Spleen (tissue), 7 donors: ENCODE results near the gene GRIA1.

ENCODE experiments used
- POLR2A ChIP-seq, 3 donors: fragments of 450-650 bp; IDR thresholded peaks; one replicate each; pipeline ENCODE4 v1.5.1; 2017; ENCODE audit warnings: antibody characterized with exemption in 3 of 3, mild to moderate bottlenecking in 1 of 3
- TF ChIP-seq, protein P1 (sequence below), 11 experiments: fragments of 200-600 bp in 7 of 11; fragments of 450-650 bp in 4 of 11; sonication (generic) in 4 of 11; IDR thresholded peaks in 8 of 11; conservative IDR thresholded peaks in 3 of 11; 1 replicate in 7 of 11; 2 replicates in 4 of 11; pipeline versions ENCODE4 v1.4.0 to v1.8.0; 2016 to 2021; ENCODE audit warnings: antibody characterized with exemption in 11 of 11, inconsistent platforms in 4 of 11, mild to moderate bottlenecking in 1 of 11
- donor health status: DM: no; HTN: no; CAD: no; lungs with moderate emphysema.
- donor health status: DM: no; HTN: no; CAD: no.
- donor health status: DM: no; HTN: no; CAD: no.

DNA sequence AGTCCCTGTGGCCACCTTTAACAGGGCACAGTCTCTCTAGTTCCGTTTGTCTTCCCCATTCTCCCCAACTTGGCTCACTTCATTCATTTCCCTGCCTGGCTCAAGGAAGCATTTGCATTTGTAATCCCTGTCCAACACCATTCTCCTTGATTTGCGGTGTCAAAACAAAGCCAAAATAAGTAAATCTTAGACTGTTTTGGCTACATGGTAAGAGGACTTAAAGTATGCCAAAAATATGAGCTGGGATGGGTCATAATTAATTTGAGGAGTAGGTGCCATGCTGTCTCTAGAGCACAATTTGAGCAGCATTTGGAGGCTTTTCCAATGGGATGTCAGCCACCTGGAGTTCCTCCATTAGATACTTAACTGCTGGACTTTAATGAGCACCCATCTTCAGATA is 3.7 kb upstream of the GRIA1 start:
- TF ChIP-seq, protein P1, sequence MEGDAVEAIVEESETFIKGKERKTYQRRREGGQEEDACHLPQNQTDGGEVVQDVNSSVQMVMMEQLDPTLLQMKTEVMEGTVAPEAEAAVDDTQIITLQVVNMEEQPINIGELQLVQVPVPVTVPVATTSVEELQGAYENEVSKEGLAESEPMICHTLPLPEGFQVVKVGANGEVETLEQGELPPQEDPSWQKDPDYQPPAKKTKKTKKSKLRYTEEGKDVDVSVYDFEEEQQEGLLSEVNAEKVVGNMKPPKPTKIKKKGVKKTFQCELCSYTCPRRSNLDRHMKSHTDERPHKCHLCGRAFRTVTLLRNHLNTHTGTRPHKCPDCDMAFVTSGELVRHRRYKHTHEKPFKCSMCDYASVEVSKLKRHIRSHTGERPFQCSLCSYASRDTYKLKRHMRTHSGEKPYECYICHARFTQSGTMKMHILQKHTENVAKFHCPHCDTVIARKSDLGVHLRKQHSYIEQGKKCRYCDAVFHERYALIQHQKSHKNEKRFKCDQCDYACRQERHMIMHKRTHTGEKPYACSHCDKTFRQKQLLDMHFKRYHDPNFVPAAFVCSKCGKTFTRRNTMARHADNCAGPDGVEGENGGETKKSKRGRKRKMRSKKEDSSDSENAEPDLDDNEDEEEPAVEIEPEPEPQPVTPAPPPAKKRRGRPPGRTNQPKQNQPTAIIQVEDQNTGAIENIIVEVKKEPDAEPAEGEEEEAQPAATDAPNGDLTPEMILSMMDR (IDR thresholded peaks at IDR 0.05 in 8 of 11, conservative IDR thresholded peaks at IDR 0.05 in 3 of 11) = no peak
- TF ChIP-seq POLR2A (IDR thresholded peaks at IDR 0.05) = no peak
